Umbilical cord (tissue), 2 donors: ENCODE results near the gene CYP26B1. TPM values are rescaled to one million over a fixed set of nuclear protein-coding genes. Genes with fewer than 3 reads are reported as not detected.
A peak's percentile ranks its signal among the peaks of the same experiment; 100 is the strongest.

Experiments
- DNase-seq: peaks from one replicate; pipeline ENCODE4 v3.0.0-alpha.2; 2015; ENCODE audit warnings: low spot score
- total RNA-seq: library from RNA; depleted of rRNA; stranded (reverse); fragments of >200 nt; gene quantifications from one replicate; pipeline ENCODE4 v1.2.3, GENCODE V29; 2014; ENCODE audit warnings: low replicate concordance; ENCODE audit not compliant: insufficient read depth

The CYP26B1 gene
- total RNA-seq, 1 donor from 2014 or later, result 0.48 TPM

- DNase-seq, result no peak
Measured at GRCh38 chr2:72130659-72131360, 16.9 kb downstream of the CYP26B1 start.

DNA sequence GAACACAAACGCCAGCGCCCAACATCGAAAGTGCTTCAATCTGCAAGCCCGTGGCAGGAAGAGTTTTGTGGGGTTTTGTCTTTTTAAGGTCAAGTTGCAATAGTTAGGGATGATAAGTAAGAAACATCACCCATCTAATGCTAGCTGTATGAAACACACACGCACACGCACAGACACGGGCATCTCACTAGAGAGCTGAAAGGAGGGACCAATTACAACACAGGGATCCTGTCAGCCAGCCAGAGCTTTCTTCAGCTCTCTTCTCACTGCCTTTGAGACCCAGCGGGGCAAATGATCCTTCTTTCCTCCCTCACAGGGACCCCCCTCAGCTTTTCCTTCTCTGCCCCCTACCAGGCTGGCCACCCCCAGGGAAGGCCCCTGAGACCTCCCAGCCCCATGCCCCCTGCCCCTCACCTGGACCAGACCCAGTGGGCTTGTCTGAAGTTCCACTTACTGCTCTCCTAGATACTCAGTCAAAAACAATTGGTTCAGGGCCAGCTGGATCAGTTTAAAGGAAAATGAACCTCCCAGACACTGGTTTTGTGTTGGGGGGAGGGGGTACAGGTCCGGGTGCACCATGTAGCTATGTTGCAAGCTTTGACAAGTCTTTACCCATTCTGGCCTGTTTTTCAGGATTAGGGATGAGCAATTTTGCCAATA is 17.9 kb downstream of the CYP26B1 start:
- no peak for DNase-seq

DNA sequence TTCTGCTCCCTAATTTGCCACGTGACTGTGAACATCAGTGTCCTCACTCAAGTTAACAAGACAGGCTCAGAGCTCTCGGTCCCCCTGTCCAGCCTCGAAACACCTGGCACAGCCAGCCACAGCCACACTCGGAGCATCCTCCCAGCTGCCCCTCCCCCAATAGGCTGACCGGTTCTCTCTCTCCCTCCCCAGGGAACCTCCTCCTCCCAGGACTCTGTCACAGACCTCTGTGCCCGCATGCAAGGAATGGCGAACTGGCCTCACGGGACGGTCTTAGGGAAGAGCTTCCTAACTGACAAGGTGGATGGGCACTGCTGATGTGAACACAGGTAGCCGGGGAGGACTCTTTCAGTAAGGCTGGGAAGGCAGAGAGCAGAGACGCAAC is 18.8 kb downstream of the CYP26B1 start:
- no peak for DNase-seq

- DNase-seq, result no peak
Measured at GRCh38 chr2:72128059-72128842, 19.4 kb downstream of the CYP26B1 start.

DNA sequence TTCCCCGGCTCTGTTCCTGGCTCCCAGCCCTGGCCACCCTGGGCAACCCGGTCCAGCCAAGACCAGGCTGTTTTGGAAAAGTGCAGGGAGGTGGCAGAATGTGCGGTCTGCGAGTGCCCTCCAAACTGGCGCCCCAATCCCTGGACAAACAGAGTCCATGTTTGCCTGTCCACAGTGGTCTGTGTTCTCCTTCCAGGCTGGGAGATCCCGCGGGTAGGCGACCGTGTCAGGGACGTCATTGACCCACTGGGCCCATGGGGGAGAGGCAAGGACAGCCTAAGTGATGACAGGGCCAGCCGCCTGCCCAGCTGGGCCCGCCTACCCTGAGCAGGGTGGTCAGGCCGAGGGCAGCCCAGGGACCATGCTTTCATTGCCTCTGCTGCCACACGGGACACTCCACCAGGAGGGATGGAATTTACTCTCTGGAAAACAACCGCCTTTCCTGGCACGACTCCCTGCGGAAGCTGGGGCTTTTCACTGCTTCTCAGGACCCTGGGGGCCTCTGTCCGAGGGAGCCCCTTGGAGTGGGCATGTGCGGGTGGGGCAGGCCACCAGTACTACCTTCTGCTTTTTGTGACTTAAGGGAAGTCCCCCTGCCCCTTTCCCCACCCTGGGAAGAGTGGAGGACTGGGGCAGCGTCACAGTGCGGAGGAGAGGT is 20.1 kb downstream of the CYP26B1 start:
- no peak for DNase-seq

DNA sequence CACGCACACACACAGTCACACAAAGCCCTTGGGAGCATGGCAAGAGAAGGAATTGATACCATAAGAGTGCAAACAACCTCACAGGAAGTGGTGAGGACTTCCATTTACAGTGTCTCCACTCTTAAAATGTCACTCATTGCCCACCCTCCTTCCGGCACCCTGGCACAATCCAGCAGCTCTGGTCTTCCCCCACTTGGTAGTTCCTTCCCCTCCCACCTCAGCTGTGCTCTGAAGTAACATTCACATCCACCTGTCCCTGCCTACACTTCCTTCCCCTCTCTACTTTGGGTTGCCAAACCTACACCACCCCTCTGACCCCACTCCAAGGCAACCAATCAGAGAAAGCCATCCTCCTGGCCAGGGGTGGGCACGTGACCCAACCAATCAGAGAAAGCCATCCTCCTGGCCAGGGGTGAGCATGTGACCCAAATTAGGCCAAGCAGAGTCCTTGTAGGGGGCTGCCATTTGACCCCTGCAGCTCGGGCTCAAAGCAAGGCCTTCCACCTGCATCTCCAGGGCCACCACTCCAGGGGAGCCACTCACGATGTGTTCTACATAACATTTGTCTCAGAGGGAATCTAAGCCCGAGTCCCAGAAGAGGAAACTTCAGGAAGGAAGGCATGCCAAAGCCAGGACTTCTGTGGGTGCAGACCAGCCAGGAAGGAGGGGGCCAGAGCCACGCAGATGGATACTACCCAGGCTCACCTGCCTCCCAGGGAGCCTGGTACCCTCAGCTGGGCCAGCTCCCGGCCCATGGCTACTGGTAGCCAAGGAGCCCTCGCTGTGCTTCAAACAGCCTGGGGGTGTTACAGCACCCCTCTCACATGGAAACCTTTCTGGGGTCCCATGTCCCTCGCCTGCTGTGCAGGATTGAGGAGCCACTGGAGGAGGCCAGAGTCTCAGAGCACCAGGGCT is 21.2 kb downstream of the CYP26B1 start:
- no peak for DNase-seq

DNA sequence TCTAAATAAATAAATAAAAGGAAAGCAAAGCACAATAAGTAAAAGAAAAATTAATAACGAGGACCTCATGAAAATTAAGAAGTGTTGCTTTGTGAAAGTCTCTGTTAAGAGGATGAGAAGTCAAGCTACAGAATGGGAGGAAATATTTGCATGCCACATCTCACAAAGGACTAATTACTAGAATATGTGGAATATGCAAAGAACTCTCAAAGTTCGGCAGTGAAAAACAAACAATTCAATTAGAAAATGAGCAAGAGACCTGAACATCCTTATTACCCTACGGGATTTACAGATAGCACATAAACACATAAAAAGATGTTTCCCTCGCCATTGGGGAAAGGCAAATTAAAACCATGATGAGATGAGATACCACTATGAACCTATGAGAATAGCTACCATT is 23.3 kb downstream of the CYP26B1 start:
- DNase-seq, result no peak

DNA sequence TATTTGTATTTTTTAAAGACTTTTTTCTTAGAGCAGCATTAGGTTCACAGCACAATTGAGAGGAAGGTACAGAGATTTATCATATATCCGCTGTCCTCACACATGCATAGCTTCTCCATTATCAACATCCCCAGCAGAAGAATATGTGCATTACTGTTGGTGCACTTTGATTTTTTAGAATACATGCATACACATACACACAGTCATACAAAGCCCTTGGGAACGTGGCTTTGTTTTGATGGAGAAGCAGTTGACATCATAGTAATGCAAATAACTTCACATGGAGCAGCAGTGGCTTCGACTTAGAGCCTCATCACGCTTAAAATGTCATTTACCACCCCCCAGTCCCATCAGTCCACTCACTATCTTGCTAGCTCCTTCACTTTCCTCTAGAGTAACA is 26.5 kb downstream of the CYP26B1 start:
- no peak for DNase-seq

- DNase-seq, result no peak
Measured at GRCh38 chr2:72118951-72119350, 28.7 kb downstream of the CYP26B1 start.

GRCh38 chr2:72118386-72118785 is 29.3 kb downstream of the CYP26B1 start:
- no peak for DNase-seq

- DNase-seq, result no peak
Measured at GRCh38 chr2:72117718-72118117, 29.9 kb downstream of the CYP26B1 start.

GRCh38 chr2:72117029-72117428 is 30.6 kb downstream of the CYP26B1 start:
- DNase-seq, result no peak

GRCh38 chr2:72116081-72116533 is 31.6 kb downstream of the CYP26B1 start:
- no peak for DNase-seq

- peak; percentile 83 for DNase-seq
Measured at GRCh38 chr2:72115110-72116080, 32.3 kb downstream of the CYP26B1 start.

DNA sequence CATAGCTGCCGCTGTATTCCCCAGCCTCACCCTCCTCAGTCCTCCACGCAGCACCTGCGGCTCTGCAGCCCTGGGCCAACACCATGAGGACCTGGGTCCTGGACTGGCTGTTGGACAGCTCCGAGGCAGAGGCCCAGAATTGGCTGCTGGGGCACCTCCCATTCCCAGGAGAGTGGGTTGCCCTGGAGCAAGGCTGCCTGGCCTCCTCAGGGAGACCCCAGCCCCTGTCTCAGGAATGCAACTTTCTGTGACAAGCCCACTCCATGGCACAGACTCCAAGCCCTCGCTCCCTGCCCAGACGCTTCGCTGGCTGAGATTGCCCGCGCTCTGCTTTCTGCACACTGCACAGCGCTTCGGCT is 33.0 kb downstream of the CYP26B1 start:
- DNase-seq, result no peak

DNA sequence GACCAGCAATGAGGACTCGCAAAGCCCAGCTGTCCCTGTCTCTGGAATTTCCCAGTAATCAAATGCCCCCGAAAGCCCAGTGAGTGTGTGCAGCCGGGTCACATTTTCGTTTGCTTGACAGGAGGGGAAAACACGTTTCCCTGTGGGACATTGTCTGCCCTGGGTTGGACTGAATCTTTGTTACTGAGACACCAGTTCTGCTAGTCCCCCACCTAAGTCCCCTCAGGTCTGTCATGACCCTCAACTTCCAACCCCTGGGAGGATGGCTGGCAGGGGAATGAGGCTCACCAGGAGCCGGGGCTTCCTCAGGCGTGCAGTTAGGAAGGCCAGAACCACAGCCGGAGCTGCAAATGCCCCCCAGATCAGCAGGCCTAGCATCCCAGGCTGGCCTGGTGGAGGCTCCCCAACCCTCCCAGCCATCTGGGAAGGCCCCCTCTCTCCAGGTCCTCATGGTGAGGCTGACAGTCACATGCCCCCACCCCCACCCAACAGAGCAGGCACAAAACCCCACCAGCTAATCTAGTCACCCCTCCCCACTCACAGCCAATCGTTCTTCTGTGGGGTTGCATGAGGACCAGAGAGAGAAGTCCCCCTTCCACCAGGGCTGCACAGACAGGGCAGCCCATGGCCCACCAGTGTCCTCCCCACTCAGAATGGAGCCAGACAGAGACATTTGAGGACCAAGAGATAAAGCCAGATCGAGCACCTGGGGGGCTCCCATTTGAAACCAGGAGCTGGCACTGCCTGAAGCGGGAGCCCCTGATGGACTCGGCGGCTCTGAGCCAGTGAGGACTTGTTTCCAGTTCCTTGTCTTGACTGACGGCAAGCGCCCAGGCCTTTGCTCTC is 33.6 kb downstream of the CYP26B1 start:
- peak; percentile 3 for DNase-seq

DNA sequence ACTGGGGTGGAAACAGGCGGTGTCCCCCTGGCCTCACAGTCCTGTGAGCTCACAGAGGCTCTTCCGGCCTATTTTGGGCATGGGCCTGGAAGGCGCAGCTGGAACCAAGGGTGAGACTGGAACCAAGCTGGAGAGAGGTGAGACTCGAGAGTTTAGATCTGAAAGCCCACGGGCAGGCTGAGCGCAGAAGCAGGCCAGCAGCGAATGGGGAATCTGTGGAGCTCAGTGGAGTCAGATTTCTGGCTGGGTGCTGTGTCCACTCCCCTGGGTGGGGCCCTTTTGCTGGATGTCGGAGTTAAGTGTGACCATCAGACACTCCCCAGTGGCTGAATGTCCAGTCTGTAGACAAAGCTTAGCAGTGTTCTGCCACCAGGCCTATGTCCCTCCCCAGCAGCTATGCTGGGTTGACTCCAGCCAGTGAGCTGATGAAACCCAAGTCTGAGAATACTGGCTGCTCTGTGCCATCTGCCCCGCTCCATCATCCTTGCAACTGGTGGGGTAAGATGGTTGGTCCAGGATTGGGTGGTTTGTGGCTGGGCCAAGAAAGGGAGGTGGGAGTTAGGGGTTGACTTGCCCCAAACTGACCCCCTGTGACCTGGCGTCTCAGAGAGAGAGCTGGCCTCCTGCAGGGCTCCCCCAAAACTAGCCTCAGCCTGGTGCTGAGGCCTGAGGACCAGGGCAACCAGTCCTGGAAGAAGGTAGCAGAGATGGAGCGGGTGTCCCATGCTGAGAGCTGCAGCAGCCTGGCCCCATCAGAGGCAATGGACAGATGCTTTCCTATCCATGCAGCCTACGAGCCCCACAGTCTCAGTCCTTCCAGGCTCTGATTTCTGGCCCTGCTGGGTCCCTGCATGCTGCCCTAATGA is 34.4 kb downstream of the CYP26B1 start:
- no peak for DNase-seq

DNA sequence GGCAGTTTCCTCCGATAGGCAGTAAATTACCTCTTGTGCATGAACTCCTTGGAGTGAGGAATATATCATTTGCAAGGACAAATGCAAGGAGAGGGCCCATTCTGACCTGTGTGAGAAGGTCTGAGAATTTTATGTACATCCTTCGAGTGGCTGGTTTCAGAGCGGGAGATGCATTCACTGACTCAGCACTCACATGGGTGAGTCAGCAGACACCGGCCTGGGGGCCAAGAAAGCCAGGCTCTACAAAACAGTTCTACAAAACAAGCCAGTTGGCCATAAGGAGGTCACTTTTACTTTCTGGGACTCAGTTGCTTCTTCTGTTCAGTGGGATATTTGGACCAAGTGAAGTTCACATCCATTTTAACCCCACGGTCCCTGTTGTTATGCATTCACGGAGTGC is 35.3 kb downstream of the CYP26B1 start:
- DNase-seq, result no peak
